Measurements from ENCODE around the gene TVP23C.

Gene TVP23C

GRCh38 chr17:15462976-15463772 lies 100.1 kb downstream of the TVP23C start:
- DNase-seq, result no peak

GRCh38 chr17:15457723-15458094 lies 105.6 kb downstream of the TVP23C start:
- DNase-seq, result no peak

GRCh38 chr17:15456972-15457722 lies 106.1 kb downstream of the TVP23C start:
- no peak for DNase-seq

- DNase-seq, result no peak
Observed at GRCh38 chr17:15456496-15456895, 106.8 kb downstream of the TVP23C start.

- no peak for DNase-seq
Observed at GRCh38 chr17:15454346-15454745, 108.9 kb downstream of the TVP23C start.

GRCh38 chr17:15453782-15454181 lies 109.5 kb downstream of the TVP23C start:
- no peak for DNase-seq

- no peak for DNase-seq
Observed at GRCh38 chr17:15453246-15453645, 110.0 kb downstream of the TVP23C start.

GRCh38 chr17:15452746-15453145 lies 110.5 kb downstream of the TVP23C start:
- DNase-seq, result no peak

Measured in activated CD4-positive, alpha-beta T cell treated with anti-CD3 and anti-CD28 coated beads, Interleukin-2, Interleukin-6, amounts not matched to agents 100 ng/mL and 50 ng/mL, durations not matched to agents 16 hours and 8 hours (primary cell).